SK-N-SH treated with all-trans-retinoic acid at 6 μM for 48 hours (cell line): ENCODE results near the gene HINT1.

Experiments
- ARNTL ChIP-seq: fragments of 450-650 bp; formaldehyde crosslinking; IDR thresholded peaks from 2 replicates; pipeline ENCODE4 v1.5.0; 2020; ENCODE audit warnings: low read depth, mild to moderate bottlenecking, moderate library complexity, borderline replicate concordance
- CSDC2 ChIP-seq: fragments of 250-450 bp; sonication (Bioruptor Pico); IDR thresholded peaks from 2 replicates; pipeline ENCODE4 v1.5.0; 2020; ENCODE audit warnings: mild to moderate bottlenecking, moderate library complexity
- CSRNP3 ChIP-seq: fragments of 250-450 bp; sonication (Bioruptor Pico); IDR thresholded peaks from 2 replicates; pipeline ENCODE4 v1.5.1; 2021; ENCODE audit warnings: mild to moderate bottlenecking, moderate library complexity
- GLIS3 ChIP-seq: fragments of 250-450 bp; sonication (Bioruptor Pico); IDR thresholded peaks from 2 replicates; pipeline ENCODE4 v1.5.0; 2020; ENCODE audit warnings: mild to moderate bottlenecking, moderate library complexity
- PATZ1 ChIP-seq: fragments of 250-450 bp; sonication (Bioruptor Pico); IDR thresholded peaks from 2 replicates; pipeline ENCODE4 v1.8.0; 2020; ENCODE audit warnings: mild to moderate bottlenecking, moderate library complexity, borderline replicate concordance
- RARB ChIP-seq: fragments of 250-450 bp; sonication (Bioruptor Pico); IDR thresholded peaks from 2 replicates; pipeline ENCODE4 v1.8.0; 2021; ENCODE audit warnings: mild to moderate bottlenecking, moderate library complexity
- TOX ChIP-seq: fragments of 250-450 bp; sonication (Bioruptor Pico); IDR thresholded peaks from 2 replicates; pipeline ENCODE4 v1.8.0; 2021; ENCODE audit warnings: mild to moderate bottlenecking, moderate library complexity, borderline replicate concordance
- ZFP3 ChIP-seq: fragments of 250-450 bp; sonication (Bioruptor Pico); IDR thresholded peaks from 2 replicates; pipeline ENCODE4 v1.5.0; 2020; ENCODE audit warnings: mild to moderate bottlenecking, moderate library complexity
- ZFP30 ChIP-seq: fragments of 450-650 bp; formaldehyde crosslinking; IDR thresholded peaks from 2 replicates; pipeline ENCODE4 v1.5.0; 2022; ENCODE audit warnings: mild to moderate bottlenecking, moderate library complexity
- ZNF70 ChIP-seq: fragments of 450-650 bp; formaldehyde crosslinking; IDR thresholded peaks from 2 replicates; pipeline ENCODE4 v1.5.0; 2020; ENCODE audit warnings: mild to moderate bottlenecking, moderate library complexity
- TF ChIP-seq, protein P1 (sequence below): fragments of 250-450 bp; sonication (Bioruptor Pico); IDR thresholded peaks from 2 replicates; pipeline ENCODE4 v1.8.0; 2021; ENCODE audit warnings: low read depth, mild to moderate bottlenecking, moderate library complexity, borderline replicate concordance

DNA sequence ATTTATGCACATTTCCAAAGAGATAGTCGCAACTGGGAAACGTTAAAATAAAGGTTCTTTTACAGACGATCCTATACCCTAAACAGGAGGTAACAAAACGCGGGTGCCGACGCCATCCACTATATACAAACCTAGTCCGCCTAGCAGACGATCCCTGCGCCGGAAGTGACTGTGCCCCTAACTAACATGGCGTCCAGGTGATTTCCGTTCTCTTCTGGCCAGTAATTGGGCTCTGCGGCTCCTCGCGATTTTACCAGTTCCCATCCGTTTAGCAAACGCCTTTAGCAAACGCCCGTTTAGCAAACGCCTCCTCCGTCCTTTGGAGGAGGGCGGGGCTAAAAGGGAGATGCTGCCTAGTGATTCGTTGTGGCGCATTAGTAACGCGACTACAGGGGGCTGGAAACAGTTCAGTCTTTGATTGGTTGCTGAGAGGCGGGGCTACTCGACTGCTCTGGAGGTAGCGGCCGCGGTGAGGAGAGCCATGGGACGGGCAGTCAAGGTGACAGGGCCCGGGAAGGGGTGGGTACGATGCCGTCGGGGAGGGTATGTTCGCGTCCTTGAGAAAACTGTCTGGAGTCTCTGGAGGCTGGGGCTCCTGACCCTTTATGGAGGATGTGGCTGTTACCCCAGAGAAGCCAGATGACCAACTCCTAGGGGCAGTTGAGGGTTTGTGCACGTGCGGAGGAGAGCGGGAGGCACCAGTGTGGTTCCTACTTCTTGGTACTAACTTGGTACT is 5.7 kb upstream of the HINT1 start, which contains the start of gene LYRM7:
- TF ChIP-seq ZNF70 = no peak
- no peak for TF ChIP-seq RARB (CRISPR knock-in tag)
- TF ChIP-seq PATZ1 (CRISPR knock-in tag) = no peak
- no peak for TF ChIP-seq GLIS3
- no peak for TF ChIP-seq CSDC2 (CRISPR knock-in tag)
- TF ChIP-seq ZFP3 (CRISPR knock-in tag) = no peak
- TF ChIP-seq CSRNP3 (CRISPR knock-in tag) = no peak
- TF ChIP-seq ARNTL (CRISPR knock-in tag) = no peak
- no peak for TF ChIP-seq TOX
- TF ChIP-seq ZFP30 = no peak
- TF ChIP-seq, protein P1, sequence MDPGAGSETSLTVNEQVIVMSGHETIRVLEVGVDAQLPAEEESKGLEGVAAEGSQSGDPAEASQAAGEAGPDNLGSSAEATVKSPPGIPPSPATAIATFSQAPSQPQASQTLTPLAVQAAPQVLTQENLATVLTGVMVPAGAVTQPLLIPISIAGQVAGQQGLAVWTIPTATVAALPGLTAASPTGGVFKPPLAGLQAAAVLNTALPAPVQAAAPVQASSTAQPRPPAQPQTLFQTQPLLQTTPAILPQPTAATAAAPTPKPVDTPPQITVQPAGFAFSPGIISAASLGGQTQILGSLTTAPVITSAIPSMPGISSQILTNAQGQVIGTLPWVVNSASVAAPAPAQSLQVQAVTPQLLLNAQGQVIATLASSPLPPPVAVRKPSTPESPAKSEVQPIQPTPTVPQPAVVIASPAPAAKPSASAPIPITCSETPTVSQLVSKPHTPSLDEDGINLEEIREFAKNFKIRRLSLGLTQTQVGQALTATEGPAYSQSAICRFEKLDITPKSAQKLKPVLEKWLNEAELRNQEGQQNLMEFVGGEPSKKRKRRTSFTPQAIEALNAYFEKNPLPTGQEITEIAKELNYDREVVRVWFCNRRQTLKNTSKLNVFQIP (CRISPR knock-in tag) = no peak
